Osteoblast (primary cell): ENCODE results near the gene AGAP5. TPM values are rescaled to one million over a fixed set of nuclear protein-coding genes. Genes with fewer than 3 reads are reported as not detected.
"Not testable (repeated sequence)": the region's sequence is repeated elsewhere in the genome, so short reads cannot be mapped to it uniquely, and the experiment has no call there.

Experiments
- DNase-seq: peaks from one replicate; pipeline ENCODE4 v3.0.0; 2011; ENCODE audit warnings: low spot score, mixed read lengths; ENCODE audit not compliant: insufficient read length; ENCODE audit errors: missing footprints
- H2AFZ ChIP-seq: 2 replicates; pipeline ENCODE4 v1.6.0; 2011; ENCODE audit warnings: mild to moderate bottlenecking, low read length
- H3K27ac ChIP-seq: 2 replicates; pipeline ENCODE4 v1.5.1; 2011; ENCODE audit warnings: mild to moderate bottlenecking, low read depth, low read length, moderate library complexity
- H3K27me3 ChIP-seq: 2 replicates; pipeline ENCODE4 v1.6.0; 2012; ENCODE audit warnings: mild to moderate bottlenecking, control low read depth, inconsistent platforms, low read length, moderate library complexity; ENCODE audit not compliant: insufficient read depth
- H3K36me3 ChIP-seq: 2 replicates; pipeline ENCODE4 v1.5.1; 2011; ENCODE audit warnings: mild to moderate bottlenecking, low read length, control low read depth, moderate library complexity; ENCODE audit not compliant: insufficient read depth
- H3K4me1 ChIP-seq: 2 replicates; pipeline ENCODE4 v1.5.1; 2011; ENCODE audit warnings: mild to moderate bottlenecking, low read length, control low read depth, moderate library complexity; ENCODE audit not compliant: insufficient read depth
- H3K4me2 ChIP-seq: 2 replicates; pipeline ENCODE4 v1.6.0; 2011; ENCODE audit warnings: mild to moderate bottlenecking, low read length; ENCODE audit not compliant: insufficient read depth
- H3K4me3 ChIP-seq: fragments of 200-600 bp; sonication (generic); 3 replicates; pipeline ENCODE4 v1.5.1; 2012; ENCODE audit warnings: mild to moderate bottlenecking, low read length, inconsistent platforms; ENCODE audit not compliant: insufficient read depth
- H3K79me2 ChIP-seq: 2 replicates; pipeline ENCODE4 v1.6.0; 2012; ENCODE audit warnings: mild to moderate bottlenecking, low read length, control low read depth, inconsistent platforms; ENCODE audit not compliant: insufficient read depth
- H3K9me3 ChIP-seq: 2 replicates; pipeline ENCODE4 v1.5.1; 2011; ENCODE audit warnings: low read depth, low read length, control low read depth
- H4K20me1 ChIP-seq: 2 replicates; pipeline ENCODE4 v1.6.0; 2012; ENCODE audit warnings: mild to moderate bottlenecking, low read length, control low read depth; ENCODE audit not compliant: insufficient read depth
- CTCF ChIP-seq: IDR thresholded peaks from 2 replicates; pipeline ENCODE4 v1.5.1; 2011; ENCODE audit warnings: mild to moderate bottlenecking, low read depth, low read length, moderate library complexity; ENCODE audit errors: extremely low read depth
- total RNA-seq: library from RNA; depleted of rRNA; stranded (reverse); fragments of >200 nt; gene quantifications from 2 replicates; pipeline ENCODE4 v1.2.3, GENCODE V29; 2012

AGAP5 gene
- total RNA-seq, 1 donor, result 4.0 TPM

- no peaks in the 10 kb centered on the region for H3K27me3 ChIP-seq
- no peak overlapping the region for H3K27ac ChIP-seq
- peaks cover 49% of the 10 kb centered on the region for H3K36me3 ChIP-seq
- H4K20me1 ChIP-seq, result no peaks in the 10 kb centered on the region
- no peak for DNase-seq
- H2AFZ ChIP-seq, result no peak overlapping the region
- no peak overlapping the region for H3K4me3 ChIP-seq
- no peaks in the 10 kb centered on the region for H3K9me3 ChIP-seq
- no peaks in the 10 kb centered on the region for H3K4me1 ChIP-seq
- H3K4me2 ChIP-seq, result no peak overlapping the region
- H3K79me2 ChIP-seq, result no peaks in the 10 kb centered on the region
- TF ChIP-seq CTCF, result no peak
Measured at GRCh38 chr10:73716251-73716650, 18.3 kb upstream of the AGAP5 start.

GRCh38 chr10:73715179-73716156 lies 17.6 kb upstream of the AGAP5 start:
- peak; percentile 30 for DNase-seq
- H3K4me2 ChIP-seq, H3K27ac ChIP-seq, H2AFZ ChIP-seq, H3K79me2 ChIP-seq, H3K4me3 ChIP-seq, H3K27me3 ChIP-seq, H3K4me1 ChIP-seq, H3K9me3 ChIP-seq, H4K20me1 ChIP-seq: not testable (repeated sequence)
- peaks cover 44% of the 10 kb centered on the region for H3K36me3 ChIP-seq

- H3K4me2 ChIP-seq, H3K79me2 ChIP-seq, H3K27me3 ChIP-seq, H2AFZ ChIP-seq, H3K4me3 ChIP-seq, H3K27ac ChIP-seq, DNase-seq, H3K4me1 ChIP-seq, H3K9me3 ChIP-seq, H4K20me1 ChIP-seq: not testable (repeated sequence)
- H3K36me3 ChIP-seq, result peaks cover 38% of the 10 kb centered on the region
Measured at GRCh38 chr10:73714483-73714882, 16.6 kb upstream of the AGAP5 start.

- H3K4me2 ChIP-seq, H3K9me3 ChIP-seq, DNase-seq, H3K27me3 ChIP-seq, H3K4me3 ChIP-seq, H3K4me1 ChIP-seq, H4K20me1 ChIP-seq, H3K27ac ChIP-seq, H3K79me2 ChIP-seq, H2AFZ ChIP-seq: not testable (repeated sequence)
- H3K36me3 ChIP-seq, result peaks cover 33% of the 10 kb centered on the region
Measured at GRCh38 chr10:73713912-73714311, 16.0 kb upstream of the AGAP5 start.

DNA sequence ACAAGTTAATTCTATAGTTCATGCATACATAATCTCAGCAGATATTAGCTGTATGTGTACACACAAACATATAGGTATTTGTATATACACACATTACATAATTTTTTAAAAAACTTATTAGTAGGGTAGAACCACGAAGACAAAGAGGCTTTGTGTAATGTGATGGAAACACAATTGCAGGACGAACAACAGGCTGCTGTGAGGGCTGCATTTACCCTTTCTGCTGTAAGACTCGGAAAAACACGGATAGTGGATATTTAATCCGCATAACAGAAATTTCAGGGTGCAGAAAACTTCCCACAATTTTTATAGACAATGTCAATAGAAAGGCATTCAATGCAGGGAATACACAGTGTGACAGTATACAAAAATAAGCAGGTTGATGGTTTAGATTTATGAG lies 13.8 kb upstream of the AGAP5 start:
- H3K79me2 ChIP-seq, H3K4me2 ChIP-seq, H3K27me3 ChIP-seq, H3K27ac ChIP-seq, DNase-seq, H3K9me3 ChIP-seq, H2AFZ ChIP-seq, H3K4me1 ChIP-seq, H3K4me3 ChIP-seq, H4K20me1 ChIP-seq: not testable (repeated sequence)
- H3K36me3 ChIP-seq, result peaks cover 11% of the 10 kb centered on the region

DNA sequence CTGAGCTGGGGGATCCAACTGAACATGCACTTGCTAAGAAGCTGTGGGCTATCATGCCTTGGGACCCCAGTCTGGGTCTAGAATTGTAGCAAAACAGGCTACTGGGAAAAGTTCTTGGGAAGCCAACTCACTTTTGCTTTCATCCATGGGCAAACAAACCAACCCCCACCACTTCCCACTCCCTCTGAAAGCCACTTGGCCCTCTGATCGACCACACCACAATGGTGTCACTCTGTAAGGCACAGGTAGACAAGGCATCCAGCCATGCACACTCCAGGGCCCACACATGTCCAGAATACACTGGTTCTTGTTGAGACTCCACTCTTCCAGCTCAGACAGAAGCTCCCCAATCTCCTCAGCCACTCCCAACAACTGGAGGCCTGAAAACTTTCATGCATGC lies 10.2 kb upstream of the AGAP5 start:
- not testable (repeated sequence) for H3K36me3 ChIP-seq

DNA sequence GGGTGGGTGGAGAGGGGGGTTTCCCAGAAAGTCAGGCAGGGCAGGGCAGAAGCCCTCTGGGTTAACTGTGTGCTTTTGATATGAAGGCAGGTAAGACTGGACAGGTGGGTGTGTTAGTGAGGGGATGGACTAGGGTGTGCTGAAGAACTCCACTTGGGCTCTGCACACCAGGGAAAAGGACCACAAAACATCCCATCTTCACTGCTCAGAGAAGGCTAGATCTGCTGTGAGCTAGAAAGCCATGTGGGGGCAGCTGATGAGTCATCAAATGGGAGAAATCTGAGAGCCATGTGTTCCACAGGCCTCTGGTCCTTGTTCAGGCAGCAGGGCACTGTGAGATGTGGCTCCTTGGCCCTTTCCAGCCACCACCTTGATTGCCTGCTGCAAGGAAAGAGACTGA lies 9.7 kb upstream of the AGAP5 start:
- DNase-seq, H3K4me2 ChIP-seq, H3K79me2 ChIP-seq, H2AFZ ChIP-seq, H3K9me3 ChIP-seq, H4K20me1 ChIP-seq, H3K27ac ChIP-seq, H3K36me3 ChIP-seq, H3K27me3 ChIP-seq, H3K4me1 ChIP-seq, H3K4me3 ChIP-seq: not testable (repeated sequence)

More for the DNA sequence above, 10.2 kb upstream of the AGAP5 start:
- H3K79me2 ChIP-seq, H4K20me1 ChIP-seq, H3K27ac ChIP-seq, H3K27me3 ChIP-seq, DNase-seq, H3K4me2 ChIP-seq, H2AFZ ChIP-seq, H3K4me1 ChIP-seq, H3K4me3 ChIP-seq, H3K9me3 ChIP-seq: not testable (repeated sequence)

- H3K4me1 ChIP-seq, H3K4me3 ChIP-seq, H3K27ac ChIP-seq, H4K20me1 ChIP-seq, H3K9me3 ChIP-seq, H3K36me3 ChIP-seq, H2AFZ ChIP-seq, H3K27me3 ChIP-seq, DNase-seq, H3K79me2 ChIP-seq, H3K4me2 ChIP-seq: not testable (repeated sequence)
Measured at GRCh38 chr10:73706488-73706887, 8.6 kb upstream of the AGAP5 start.
